ENCODE data around the gene ST3GAL6. TPM values are rescaled to one million over a fixed set of nuclear protein-coding genes. Genes with fewer than 3 reads are reported as not detected.
A peak's percentile ranks its signal among the peaks of the same experiment; 100 is the strongest.

ST3GAL6 gene
- total and polyA plus RNA-seq, 2 of the 13 experiments (the other 11 are each of a cell fraction or from before 2014, with no cell fraction given): 17.5 to 23.2 TPM

GRCh38 chr3:98786364-98787006 is 23.3 kb downstream of the ST3GAL6 start (continued):
- TF ChIP-seq ZNF644 (CRISPR knock-in tag; IDR thresholded peaks at IDR 0.05; ENCODE audit: low read depth) (peak; percentile 92; the same call in 1 of the 2 replicates), SIX1 (CRISPR knock-in tag; IDR thresholded peaks at IDR 0.05; ENCODE audit: borderline replicate concordance) (no peak), TAF15 (IDR thresholded peaks at IDR 0.05; ENCODE audit: low read depth, low read length, poor library complexity, severe bottlenecking) (no peak), SETDB1 (CRISPR knock-in tag; IDR thresholded peaks at IDR 0.05; ENCODE audit: borderline replicate concordance) (no peak), MIXL1 (CRISPR knock-in tag; IDR thresholded peaks at IDR 0.05) (peak; percentile 34; the same call in 1 of the 2 replicates), JARID2 (CRISPR knock-in tag; IDR thresholded peaks at IDR 0.05; ENCODE audit: insufficient replicate concordance) (no peak), YY1 (IDR thresholded peaks at IDR 0.05; ENCODE audit: insufficient read depth, insufficient replicate concordance, low read depth, low read length) (no peak), ZNF256 (CRISPR knock-in tag; conservative IDR thresholded peaks at IDR 0.05) (no peak), ZNF552 (CRISPR knock-in tag; IDR thresholded peaks at IDR 0.05; ENCODE audit: borderline replicate concordance) (no peak), PPARG (CRISPR knock-in tag; conservative IDR thresholded peaks at IDR 0.05) (peak; percentile 83), ETV5 (CRISPR knock-in tag; IDR thresholded peaks at IDR 0.05; ENCODE audit: borderline replicate concordance) (peak; percentile 13; the same call in 1 of the 2 replicates), MEF2D (CRISPR knock-in tag; IDR thresholded peaks at IDR 0.05) (no peak), TFAP4 (IDR thresholded peaks at IDR 0.05; ENCODE audit: borderline replicate concordance, low read depth) (peak; percentile 51; the same call in 1 of the 2 replicates), TP53 (CRISPR knock-in tag; conservative IDR thresholded peaks at IDR 0.05) (no peak), ZNF670 (CRISPR knock-in tag; IDR thresholded peaks at IDR 0.05; ENCODE audit: borderline replicate concordance) (no peak), ZNF556 (CRISPR knock-in tag; IDR thresholded peaks at IDR 0.05; ENCODE audit: borderline replicate concordance) (no peak)
- TF ChIP-seq, protein P1, sequence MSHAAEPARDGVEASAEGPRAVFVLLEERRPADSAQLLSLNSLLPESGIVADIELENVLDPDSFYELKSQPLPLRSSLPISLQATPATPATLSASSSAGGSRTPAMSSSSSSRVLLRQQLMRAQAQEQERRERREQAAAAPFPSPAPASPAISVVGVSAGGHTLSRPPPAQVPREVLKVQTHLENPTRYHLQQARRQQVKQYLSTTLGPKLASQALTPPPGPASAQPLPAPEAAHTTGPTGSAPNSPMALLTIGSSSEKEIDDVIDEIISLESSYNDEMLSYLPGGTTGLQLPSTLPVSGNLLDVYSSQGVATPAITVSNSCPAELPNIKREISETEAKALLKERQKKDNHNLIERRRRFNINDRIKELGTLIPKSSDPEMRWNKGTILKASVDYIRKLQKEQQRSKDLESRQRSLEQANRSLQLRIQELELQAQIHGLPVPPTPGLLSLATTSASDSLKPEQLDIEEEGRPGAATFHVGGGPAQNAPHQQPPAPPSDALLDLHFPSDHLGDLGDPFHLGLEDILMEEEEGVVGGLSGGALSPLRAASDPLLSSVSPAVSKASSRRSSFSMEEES (CRISPR knock-in tag; IDR thresholded peaks at IDR 0.05): no peak
- TF ChIP-seq, protein P2, sequence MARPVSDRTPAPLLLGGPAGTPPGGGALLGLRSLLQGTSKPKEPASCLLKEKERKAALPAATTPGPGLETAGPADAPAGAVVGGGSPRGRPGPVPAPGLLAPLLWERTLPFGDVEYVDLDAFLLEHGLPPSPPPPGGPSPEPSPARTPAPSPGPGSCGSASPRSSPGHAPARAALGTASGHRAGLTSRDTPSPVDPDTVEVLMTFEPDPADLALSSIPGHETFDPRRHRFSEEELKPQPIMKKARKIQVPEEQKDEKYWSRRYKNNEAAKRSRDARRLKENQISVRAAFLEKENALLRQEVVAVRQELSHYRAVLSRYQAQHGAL (CRISPR knock-in tag; IDR thresholded peaks at IDR 0.05; ENCODE audit: not compliant biosample characterization): no peak
- TF ChIP-seq, protein P3, sequence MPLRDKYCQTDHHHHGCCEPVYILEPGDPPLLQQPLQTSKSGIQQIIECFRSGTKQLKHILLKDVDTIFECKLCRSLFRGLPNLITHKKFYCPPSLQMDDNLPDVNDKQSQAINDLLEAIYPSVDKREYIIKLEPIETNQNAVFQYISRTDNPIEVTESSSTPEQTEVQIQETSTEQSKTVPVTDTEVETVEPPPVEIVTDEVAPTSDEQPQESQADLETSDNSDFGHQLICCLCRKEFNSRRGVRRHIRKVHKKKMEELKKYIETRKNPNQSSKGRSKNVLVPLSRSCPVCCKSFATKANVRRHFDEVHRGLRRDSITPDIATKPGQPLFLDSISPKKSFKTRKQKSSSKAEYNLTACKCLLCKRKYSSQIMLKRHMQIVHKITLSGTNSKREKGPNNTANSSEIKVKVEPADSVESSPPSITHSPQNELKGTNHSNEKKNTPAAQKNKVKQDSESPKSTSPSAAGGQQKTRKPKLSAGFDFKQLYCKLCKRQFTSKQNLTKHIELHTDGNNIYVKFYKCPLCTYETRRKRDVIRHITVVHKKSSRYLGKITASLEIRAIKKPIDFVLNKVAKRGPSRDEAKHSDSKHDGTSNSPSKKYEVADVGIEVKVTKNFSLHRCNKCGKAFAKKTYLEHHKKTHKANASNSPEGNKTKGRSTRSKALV (CRISPR knock-in tag; IDR thresholded peaks at IDR 0.05): 0 out of 2 replicates have a peak, but pooled peaks have one; percentile 23
- TF ChIP-seq, protein P4, sequence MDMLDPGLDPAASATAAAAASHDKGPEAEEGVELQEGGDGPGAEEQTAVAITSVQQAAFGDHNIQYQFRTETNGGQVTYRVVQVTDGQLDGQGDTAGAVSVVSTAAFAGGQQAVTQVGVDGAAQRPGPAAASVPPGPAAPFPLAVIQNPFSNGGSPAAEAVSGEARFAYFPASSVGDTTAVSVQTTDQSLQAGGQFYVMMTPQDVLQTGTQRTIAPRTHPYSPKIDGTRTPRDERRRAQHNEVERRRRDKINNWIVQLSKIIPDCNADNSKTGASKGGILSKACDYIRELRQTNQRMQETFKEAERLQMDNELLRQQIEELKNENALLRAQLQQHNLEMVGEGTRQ (IDR thresholded peaks at IDR 0.05; ENCODE audit: low read depth, low read length): no peak
- TF ChIP-seq, protein P4 (CRISPR knock-in tag; IDR thresholded peaks at IDR 0.05; ENCODE audit: borderline replicate concordance): no peak
